NK-92 treated with Interleukin-12 subunit alpha and Interleukin-12 subunit beta, amount 100 ng/mL, for 24 hours (cell line): Measurements from ENCODE around the gene KIAA1958.
"Not testable (repeated sequence)": the region's sequence is repeated elsewhere in the genome, so short reads cannot be mapped to it uniquely, and the experiment has no call there.

Experiments used
- DNase-seq: peaks from one replicate; lab custom pipeline; 2025; lab: John Stamatoyannopoulos, UW

KIAA1958 gene

DNA sequence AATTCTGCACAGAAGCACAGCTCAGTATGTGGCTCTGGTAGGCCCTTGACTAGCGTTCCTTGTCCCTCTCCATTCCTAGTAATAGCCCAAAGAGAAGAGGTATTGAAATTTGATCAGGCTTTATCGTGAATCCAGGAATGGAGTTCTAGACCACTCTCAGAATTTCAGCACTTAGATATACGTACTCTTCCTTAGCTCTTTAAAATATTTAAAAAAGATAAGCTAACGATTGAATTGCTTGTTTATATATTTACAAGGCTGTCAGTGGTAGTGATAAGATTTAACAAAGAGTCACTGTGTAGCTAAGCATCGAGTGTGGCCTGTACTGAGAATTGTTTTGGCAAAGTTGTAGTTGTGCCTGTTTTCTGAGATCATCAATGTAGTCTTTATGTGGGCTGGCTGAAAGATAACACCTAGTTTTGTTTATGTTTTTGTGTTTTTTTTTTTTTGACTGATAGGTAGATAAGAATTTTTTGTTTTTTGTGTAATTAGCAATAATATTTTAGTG lies 2.5 kb downstream of the KIAA1958 start:
- DNase-seq = no peak

DNA sequence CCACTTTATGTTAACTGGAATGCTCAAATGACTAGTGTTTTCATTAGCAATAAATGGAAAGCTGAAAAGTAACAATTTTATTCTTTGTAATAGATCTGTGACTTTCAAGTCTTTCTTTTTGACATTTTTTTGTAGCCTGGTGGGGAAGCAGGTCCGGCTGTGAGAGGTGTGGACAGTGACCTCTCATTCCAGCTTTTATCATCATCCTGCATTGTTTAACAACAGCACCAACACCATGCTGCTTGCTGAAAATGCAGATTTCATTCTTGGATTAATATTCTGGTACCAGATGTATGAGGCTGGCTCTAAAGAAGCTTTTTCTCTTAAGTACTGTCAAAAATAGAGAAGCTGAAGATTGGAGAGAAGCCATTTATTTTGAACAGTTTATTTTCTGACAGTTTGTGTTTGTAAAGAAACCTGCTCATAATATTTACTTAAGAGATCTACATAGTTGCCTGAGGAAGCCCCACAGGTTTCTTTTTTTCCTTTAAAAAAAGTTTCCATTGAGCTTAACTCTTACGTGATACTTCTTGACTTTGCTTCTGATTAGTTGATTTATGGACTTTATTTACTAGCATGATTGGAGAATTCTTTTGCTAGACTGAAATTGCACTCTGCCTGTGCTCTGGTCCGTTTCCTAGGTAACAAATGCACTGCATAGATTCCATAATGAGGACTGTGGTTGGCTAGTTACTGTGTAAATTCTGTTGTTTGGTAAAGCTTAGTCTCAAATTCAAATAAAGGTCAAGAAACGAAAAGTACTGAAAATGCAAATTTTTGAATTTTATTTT lies 3.4 kb downstream of the KIAA1958 start:
- no peak for DNase-seq

DNA sequence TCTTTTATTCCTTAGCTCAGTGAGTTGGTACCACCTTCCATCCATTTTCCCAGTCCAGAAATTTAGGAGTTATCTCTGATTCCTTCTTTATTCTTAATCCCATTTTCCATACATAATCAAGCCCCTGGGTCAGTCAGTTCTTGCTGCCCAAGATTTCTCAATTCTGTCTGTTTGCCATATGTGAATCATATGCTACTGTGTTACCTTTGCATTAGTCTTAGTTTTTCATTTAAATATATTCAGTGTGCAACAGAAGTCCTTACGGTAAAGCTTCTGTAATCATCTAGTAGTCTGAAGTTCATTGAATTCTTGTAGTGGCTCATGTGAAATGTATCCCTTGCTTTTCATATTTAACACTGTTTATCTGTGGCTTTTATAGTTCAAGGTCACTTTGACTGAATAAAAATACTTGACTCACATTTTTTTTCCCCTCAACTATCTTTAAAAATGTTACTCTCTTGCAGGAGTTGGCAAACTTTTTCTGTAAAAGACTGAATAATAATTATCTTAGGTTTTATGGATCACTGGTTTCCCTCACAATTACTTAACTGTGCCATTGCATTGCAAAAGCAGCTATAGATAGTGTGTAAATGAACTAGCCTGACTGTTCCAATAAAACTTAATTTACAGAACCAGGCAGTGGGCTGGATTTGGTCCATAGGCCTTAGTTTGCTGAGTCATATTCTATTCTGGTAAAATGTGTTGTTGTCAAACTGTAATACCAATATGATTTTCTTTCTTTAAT lies 6.9 kb downstream of the KIAA1958 start:
- DNase-seq = no peak

DNA sequence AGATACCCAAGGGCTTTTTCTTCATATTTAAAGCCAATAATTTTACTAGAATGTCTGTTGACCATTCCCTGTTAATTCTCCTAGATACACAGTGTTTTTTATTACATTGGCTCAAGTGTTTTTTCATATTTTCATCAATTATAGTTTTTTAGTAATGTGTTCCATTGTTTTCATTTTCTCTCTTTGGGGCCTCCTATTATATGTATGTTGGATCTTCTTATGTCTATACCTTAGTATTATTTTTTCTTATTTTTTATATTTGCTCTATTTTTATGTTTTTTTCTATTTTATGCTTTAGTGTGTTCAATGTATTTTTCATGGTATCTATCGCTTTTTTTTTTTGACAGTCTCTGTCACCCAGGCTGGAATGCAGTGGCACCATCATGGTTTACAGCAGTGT lies 7.5 kb downstream of the KIAA1958 start:
- no peak for DNase-seq

DNA sequence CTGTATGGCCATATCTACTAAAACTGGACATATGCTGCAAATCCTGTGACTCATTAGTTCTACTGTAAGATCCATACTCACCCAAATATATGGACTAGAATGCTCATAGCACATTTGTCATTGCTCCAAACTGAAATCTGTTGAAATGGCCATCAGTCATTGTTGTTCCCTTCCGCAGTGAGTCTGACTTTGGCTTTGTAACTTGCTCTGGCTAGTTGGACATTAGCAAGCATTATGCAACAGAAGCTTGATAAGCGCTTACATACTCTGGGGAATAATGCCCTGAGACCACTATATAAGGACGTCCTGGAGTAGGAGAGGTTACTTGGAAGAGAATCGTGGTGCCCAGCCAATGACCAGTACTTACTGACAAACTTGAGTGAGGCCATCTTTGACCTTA lies 9.0 kb downstream of the KIAA1958 start:
- no peak for DNase-seq

DNA sequence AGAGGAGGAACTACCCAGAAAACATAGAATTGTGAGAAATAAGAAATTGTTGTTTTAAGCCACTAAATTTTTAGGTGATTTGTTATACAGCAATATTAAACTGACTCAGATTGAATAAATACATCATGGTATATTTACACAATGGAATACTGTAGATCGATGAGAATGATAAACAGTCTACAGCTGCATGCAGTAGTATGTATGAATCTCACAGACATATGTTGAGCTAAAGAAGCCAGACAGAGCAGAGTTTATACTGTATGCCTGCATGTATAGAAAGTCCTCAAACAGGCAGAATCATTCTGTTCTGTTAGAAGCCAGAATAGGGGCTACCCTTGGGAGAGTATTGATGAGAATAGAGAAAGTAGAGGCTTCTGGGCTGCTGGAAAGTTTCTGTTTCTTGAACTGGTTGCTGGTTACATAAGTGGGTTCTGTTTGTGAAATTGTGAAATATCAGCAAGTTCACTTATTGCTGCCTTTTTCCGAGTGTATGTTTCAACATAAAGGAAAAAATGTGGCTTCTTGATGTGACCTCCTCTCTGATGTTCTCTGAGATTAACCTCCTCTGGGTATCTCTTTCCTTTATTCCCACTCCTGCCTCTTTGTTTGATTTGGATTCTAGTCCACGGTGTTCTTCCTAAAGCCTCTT lies 9.6 kb downstream of the KIAA1958 start:
- DNase-seq = no peak

DNA sequence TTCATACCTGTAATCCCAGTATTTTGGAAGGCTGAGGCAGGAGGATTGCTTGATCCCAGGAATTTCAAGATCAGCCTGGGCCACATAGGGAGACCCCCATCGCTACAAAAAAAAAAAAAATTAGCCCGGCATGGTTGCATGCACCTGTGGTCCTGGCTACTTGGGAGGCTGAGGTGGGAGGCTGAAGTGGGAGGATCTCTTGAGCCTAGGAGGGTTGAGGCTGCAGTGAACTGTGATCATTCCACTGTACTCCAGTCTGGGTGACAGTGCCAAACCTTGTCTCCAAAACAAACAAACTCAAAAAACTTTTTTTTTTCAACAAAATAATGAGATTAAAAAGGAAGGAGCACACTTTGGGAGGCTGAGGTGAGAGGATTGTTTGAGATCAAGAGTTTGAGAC lies 14.2 kb downstream of the KIAA1958 start:
- no peak for DNase-seq

DNA sequence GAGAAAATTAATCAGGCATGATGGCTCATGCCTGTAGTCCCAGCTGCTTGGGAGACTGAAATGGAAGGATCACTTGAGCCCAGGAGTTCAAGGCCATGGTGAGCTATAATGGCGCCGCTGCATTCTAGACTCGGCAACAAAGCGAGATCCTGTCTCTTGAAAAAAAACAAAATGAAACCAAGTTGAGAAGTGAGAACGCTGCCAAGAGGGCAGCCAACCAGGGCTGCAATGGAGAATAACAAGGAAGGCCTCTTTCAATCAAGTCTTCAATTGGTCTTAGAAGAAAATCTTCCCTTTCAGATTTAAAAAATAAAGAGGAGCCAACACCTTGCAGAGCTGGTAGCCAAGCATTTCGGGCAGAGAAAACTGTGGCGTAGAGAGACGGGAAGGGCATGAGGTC lies 14.7 kb downstream of the KIAA1958 start:
- DNase-seq = no peak

DNA sequence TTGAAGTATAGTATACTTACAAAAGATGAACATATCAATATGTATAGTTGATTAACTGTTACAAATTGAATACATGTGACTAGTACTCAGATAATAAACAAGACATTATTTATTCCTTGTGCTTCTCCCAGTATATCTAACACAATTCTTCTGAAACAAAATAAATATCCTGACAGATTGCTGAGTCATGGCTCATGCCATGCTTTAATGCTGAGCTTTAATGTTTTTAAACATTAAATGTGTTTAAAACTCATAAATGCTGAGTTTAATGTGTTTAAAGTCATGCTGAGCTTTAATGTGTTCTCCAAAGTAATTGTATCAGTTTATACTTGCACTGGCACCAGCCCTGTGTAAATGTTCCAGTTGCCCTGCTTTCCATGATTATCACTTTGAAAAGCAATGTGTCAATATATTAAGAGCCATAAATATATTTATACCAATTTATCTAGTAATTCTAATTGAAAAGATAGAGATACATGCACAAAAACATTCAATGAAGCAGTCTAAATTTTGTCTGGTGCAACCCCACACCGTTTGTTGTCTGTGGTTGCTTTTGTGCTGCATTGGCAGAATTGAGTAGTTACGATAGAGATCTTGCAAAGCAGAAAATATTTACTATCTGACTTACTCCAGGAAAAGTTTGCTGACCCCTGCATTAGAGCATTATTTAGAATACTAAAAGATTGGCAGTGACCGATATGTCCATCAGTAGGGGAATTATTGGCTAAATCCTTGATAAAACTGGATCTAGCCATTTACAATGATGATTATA lies 15.7 kb downstream of the KIAA1958 start:
- DNase-seq = no peak

DNA sequence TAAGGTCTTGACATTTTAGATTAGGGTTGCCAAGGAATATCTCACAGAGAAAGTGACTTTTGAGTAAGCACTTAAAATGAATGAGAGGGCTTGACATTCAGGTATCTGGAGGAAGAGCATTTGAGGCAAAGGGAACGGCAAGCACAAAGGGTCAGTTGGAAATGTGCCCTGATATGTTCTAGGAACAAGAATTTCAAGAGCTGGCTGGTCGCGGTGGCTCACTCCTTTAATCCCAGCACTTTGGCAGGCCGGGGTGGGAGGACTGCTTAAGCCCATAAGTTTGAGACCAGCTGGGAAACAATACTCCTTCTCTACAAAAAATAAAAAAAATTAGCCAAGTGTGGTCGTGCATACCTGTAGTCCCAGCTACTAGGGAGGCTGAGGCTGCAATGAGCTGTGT lies 16.5 kb downstream of the KIAA1958 start:
- DNase-seq = no peak

DNA sequence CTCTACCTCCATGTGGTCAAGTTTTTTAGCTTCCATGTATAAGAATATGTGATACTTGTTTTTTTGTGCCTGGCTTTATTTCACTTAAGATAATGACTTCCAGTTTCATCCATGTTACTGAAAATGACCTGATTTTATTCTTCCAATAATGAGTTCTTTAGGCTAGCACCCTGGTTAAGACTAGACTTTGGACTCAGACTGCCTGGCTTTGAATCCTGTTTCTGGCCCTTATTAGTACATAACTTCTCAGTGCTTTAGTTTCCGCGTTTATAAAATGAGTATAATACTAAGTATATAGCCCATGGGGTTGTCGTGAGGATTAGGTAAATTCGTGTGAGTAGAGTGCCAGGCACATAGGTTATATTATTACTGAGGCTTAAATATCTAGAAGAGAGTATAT lies 18.5 kb downstream of the KIAA1958 start:
- no peak for DNase-seq

DNA sequence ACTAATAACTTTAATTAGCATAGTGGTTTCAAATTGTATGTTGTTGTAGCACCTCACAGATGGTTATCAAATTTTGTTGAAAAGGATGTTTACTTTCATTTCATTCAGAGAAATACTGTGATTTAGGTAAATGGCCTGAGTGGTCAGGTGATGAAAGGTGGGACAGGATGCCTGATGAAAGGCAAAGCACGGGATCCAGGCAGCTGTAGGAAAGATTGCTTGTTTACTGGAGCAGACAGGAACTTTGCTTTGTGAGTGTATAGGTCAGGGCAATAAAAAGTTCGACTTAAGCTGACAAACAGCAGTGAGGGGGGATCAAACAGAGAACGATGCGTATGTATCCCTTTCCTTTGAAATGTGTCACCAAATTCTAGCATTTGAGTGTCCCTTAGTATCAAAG lies 19.0 kb downstream of the KIAA1958 start:
- DNase-seq = no peak

DNA sequence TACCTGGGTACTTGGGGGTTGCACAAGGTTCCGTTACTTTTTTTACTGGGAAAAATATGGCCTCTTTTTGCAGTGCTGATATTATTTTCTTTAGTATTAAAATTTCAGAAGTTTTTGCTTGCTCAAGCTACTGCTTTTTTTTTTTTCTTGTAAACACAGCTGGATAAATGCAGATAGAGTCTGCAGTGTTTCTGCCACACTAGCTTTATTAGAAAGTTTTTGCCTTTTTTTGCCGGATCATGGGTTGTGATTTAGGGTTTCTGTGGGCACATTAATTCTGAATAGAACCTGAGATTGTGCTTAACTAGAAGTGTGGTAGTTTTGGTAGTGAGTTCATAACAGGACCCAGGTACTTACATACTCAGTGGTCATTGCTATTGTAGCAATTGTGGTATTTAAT lies 19.9 kb downstream of the KIAA1958 start:
- DNase-seq = no peak

DNA sequence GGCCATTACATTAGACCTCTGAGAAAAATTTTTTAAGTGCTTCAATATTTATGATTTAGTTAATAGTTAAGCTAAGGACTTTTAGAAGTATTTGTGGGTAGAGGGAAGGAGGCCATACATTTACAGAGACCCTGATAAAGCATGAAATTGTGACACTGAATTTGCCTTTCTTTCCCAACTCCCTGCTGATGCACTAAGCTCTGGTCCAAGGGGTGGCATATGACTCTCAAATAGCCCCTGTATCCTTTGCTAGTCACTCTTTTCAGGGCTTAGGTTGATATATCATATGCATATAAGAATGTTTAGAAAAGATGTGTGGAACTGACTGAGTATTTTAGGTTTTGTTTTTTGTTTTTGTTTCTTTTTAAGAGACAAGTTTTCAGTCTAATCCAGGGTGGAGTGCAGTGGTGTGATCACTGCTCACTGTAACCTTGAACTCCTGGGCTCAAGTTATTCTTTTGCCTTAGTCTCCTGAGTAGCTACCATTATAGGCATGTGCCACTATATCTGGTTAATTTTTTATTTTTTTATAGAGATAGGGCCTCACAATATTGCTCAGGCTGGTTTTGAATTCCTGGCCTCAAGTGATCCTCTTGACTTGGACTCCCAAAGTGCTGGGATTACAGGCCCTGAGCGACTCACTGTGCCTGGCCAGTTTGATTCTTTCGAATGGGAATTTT lies 20.5 kb downstream of the KIAA1958 start:
- DNase-seq = no peak

DNA sequence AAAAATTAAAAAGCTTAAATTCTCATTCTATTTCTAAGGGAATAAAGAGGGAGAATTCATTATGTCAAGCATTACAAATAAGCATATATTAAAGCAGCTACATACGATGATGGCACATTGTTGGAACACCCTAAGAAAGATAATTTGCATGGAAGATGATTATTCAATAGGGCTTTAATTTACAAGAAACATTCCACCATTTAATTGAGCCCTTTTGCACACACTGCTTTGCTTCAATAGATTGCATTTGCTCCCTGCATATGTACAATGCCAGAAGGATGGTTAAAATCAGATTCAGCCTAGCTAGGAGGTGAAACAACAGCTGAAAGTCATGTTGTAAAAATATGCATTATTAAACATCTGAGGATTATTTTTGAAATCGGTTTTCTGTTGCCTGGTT lies 21.8 kb downstream of the KIAA1958 start:
- DNase-seq = no peak

DNA sequence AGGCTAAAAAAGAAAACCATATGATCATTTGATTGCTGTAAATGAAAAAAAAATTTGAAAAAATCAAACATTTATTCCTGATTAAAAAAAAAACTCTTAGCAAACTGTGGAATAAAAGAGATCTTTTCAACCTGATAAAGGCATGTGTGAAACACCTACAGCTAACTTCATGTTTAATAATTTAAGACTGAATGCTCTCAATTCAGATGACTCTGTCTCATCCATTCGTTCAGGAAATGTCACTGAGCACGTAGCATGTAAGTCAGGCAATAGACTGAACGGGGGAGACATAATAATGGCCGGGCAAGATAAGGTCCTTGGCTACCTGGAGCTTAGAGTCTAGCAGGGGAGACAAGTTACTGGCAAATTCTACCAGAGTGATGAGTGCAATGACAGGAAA lies 25.8 kb downstream of the KIAA1958 start:
- not testable (repeated sequence) for DNase-seq

DNA sequence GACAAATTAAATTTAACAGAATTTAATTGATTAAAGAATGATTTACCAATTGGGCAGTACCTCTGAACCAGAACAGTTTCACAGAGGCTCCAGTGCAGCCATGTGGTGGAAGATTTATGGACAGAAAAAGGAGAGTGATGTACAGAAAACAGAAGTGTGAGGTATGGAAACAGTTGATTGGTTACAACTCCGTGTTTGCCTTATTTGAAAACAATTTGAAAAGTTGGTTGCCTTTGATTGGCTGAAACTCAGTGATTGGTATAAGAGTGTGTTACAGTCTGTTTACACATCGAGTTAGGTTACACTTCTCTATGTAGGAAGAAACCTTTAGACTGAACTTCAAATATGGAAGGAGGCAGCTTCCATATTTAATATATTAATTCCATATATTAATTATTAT lies 30.1 kb downstream of the KIAA1958 start:
- DNase-seq = no peak

DNA sequence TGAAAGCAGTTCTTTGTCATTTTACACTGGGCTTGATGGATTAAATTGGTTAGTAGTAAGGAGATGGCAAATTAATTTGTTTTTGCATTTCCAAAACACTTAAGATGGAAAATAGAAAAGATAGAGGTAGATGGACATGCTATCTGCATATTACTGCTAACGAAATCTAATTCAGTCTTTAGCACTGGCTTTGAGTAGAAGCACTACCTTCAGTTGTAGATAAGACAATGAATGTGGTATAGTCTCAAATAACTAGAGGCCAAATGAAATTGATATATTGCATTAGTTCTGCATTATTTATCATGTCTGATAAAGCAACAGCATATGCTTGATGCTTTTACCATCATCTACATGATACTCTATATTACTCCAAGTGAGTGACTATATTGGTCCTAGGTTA lies 33.4 kb downstream of the KIAA1958 start:
- DNase-seq = no peak

DNA sequence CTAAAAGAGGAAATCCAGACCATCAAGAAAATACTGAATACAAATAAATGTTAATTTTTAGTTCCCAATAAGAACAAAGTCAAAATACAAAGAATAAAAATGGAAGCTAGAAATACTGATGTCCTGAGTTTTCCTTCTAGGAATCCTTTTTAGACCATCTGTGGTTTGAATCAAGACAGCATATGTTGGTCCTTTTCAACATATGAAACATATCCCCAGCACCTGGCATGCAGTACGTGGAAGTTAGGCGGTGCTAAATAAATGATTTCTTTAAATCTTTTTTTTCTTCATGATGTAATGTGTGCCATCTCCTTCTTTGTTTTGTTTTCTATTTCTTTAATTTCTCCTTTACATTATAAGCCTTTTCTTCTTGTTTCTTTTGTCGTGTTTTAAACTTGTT lies 34.0 kb downstream of the KIAA1958 start:
- DNase-seq = no peak

DNA sequence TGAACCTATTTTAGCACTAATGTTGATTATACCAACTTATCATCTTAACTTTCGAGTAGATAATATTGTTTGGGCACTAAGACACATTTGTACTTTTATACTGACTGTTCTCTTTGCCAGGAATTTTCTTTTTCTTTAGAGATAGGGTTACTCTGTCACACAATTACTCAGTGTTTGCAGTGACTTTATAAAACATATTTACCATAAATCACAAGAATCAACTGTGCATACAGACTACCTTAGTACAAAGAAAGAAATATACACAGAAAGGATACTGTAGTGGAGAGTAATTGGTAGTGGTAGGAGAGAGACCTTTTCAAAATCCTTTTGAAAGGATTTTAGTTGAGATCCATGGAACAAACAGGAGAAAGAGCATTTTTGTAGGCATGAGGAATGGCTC lies 40.3 kb downstream of the KIAA1958 start:
- DNase-seq = no peak

DNA sequence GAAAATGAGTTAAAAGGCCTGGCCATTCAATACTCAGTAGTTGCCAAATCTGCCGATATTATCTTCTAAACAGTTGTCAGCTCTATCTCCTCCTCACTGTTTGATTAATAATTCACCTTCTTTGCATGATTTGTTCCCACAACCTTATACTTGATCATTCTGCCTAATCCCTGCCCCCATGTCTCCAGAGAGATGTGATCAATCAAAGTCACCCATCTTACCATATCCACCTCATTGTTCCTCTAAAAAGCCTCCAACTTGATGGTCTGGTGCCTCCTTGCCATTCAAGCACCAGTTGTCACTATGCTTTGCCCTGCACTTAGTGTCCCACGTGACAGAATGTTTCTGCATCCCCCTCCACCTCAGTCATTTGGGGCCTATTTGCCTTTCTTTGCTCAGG lies 41.3 kb downstream of the KIAA1958 start:
- DNase-seq = no peak

DNA sequence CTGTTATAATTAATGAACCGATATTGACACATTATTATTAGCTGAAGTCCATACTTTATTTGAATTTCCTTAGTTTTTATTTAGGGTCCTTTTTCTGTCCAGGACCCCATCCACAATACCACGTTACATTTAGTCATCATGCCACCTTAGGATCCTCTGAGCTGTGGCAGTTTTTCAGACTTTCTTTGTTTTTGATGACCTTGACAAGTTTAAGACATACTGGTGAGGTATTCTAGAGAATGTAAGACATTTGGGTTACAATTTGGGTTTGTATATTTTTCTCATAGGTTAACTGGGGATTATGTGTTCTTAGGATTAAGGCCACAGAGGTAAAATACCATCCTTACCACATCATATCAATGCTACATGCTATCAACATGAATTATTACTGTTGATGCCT lies 42.7 kb downstream of the KIAA1958 start:
- no peak for DNase-seq
